H7 (cell line): ENCODE results near the gene SPOCK1. TPM values are rescaled to one million over a fixed set of nuclear protein-coding genes. Genes with fewer than 3 reads are reported as not detected.

Source experiments
- DNase-seq: peaks from one replicate; pipeline ENCODE4 v3.0.0; 2012
- H3K27me3 ChIP-seq: 2 replicates; pipeline ENCODE4 v1.6.0; 2011; ENCODE audit warnings: mild to moderate bottlenecking, low read length; ENCODE audit not compliant: control insufficient read depth, insufficient read depth
- H3K36me3 ChIP-seq: replicated peaks from 2 replicates; pipeline ENCODE4 v1.5.1; 2011; ENCODE audit warnings: low read length; ENCODE audit not compliant: control insufficient read depth, insufficient read depth
- H3K4me3 ChIP-seq: 2 replicates; pipeline ENCODE4 v1.5.1; 2011; ENCODE audit warnings: low read depth, mild to moderate bottlenecking, control low read depth, low read length, moderate library complexity; ENCODE audit not compliant: insufficient read depth
- total RNA-seq: library from RNA; depleted of rRNA; stranded (reverse); fragments of >200 nt; shearing (Covaris generic); gene quantifications from 2 replicates; pipeline ENCODE4 v1.2.3, GENCODE V29; 2014

Gene SPOCK1
- total RNA-seq, 1 experiment from 2014 or later: 1.4 TPM

DNA sequence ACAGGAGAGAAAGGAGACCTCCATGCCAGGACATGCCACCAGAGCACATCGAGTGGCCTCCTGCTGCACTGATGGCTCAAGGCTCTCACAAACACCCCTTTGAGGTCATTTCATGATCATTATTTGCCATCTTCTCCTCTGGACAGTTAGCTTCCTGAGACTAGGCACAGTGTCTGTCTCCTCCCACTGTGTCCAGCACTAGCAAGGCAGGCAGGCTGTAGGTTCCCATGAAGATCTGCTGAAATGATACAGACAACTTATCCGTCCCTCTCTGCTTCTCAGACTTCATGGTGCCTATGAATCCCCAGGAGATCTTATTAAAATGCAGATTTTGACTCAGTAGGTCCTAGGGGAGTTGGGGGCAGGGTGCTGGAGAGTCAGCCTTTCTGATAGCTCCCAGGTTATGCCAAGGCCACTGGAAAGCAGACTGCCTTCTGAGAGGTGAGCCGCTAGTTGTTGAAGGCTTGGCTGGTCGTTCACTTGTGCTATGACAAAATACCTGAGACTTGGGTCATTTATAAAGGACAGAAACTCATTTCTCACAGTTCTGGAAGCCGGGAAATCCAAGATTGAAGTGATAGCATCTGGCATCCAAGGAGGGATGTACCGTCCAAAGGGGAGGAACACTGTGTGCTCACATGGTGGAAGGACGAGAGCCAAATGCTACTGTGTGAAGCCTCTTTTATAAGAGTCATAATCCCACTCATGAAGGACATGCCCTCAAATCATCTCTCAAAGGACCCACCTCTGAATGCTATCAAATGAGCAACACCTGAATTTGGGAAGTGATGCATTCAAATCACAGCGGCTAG, 183.4 kb downstream of the SPOCK1 start:
- Histone ChIP-seq H3K4me3 (no peak overlapping the region), H3K36me3 (no peaks in the 10 kb centered on the region), H3K27me3 (no peaks in the 10 kb centered on the region)
- no peak for DNase-seq

DNA sequence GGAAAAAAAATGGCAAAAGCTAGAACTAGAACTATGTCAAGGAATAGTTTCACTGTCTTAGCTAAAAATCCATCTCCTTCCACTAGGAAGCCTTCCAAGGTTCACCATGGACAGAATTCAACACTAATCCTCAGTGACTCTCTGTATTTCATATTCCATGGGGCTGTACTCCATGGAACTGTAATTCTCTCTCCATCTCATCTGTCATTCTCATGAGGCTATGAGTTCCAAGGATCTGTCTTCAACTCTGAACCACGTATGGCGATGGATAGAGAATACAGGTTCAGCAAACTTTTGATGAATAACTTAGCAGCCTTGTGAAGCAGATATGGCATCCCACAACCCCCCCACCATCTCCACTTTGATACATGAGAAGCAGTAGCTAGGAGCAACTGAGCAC, 184.0 kb downstream of the SPOCK1 start:
- H3K27me3 ChIP-seq: no peaks in the 10 kb centered on the region
- no peak overlapping the region for H3K4me3 ChIP-seq
- no peaks in the 10 kb centered on the region for H3K36me3 ChIP-seq
- no peak for DNase-seq

- Histone ChIP-seq H3K27me3 (no peaks in the 10 kb centered on the region), H3K4me3 (no peak overlapping the region), H3K36me3 (no peaks in the 10 kb centered on the region)
- no peak for DNase-seq
These were observed 185.5 kb downstream of the SPOCK1 start for GRCh38 chr5:137313526-137314175.

DNA sequence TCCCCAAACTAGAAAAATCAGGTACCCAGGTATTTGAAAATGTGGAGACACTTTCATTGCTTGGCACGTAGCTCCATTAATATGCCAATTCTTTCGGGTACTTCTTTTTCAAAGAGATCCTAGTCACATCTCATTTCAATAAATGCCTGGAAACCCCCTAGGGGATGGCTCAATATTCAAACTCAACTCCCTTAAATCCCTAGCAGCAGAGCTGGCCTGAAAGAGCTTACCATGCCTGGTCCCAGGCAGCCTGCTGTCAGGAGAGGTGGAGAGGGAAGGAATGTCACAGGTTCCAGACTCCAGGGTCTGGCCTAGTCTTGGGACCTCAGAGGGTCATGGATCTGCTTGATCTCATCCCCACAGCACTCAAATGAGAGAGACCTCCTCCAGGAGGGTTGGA, 187.1 kb downstream of the SPOCK1 start:
- no peaks in the 10 kb centered on the region for H3K27me3 ChIP-seq
- DNase-seq: peak; percentile 43
- no peak overlapping the region for H3K4me3 ChIP-seq
- H3K36me3 ChIP-seq: no peaks in the 10 kb centered on the region

DNA sequence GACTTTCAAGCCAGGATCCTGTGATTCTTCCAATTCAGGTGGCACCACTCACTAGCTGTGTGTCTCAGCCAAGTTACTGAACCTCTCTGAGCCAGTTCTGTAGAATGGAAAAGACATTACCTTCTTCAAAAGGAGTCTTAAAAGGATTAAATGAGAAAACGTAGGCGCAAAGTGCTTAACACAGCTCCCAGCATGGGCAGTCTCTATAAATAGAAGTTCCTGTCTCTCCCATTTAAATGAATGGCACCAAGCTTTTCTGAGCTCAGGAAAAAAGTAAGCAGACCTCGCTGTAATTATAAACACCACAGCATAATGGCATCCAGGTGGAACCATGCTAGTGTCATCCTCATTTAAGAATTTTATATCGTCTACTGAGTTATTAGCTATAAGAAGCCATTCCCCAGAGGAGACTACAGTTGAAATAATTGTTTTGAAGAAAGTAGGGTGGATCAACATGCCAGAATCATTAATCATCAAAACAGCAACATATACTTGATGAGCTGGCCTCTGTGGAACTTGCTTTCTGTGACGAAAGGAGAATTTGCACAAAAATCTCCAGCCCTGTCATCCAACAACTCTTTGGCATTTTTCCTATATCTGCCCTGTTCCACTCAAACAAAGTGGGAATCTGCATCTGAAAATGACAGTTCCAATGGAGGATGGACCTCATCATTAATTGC, 188.9 kb downstream of the SPOCK1 start:
- H3K27me3 ChIP-seq: no peaks in the 10 kb centered on the region
- no peak for DNase-seq
- no peaks in the 10 kb centered on the region for H3K36me3 ChIP-seq
- H3K4me3 ChIP-seq: no peak overlapping the region

DNA sequence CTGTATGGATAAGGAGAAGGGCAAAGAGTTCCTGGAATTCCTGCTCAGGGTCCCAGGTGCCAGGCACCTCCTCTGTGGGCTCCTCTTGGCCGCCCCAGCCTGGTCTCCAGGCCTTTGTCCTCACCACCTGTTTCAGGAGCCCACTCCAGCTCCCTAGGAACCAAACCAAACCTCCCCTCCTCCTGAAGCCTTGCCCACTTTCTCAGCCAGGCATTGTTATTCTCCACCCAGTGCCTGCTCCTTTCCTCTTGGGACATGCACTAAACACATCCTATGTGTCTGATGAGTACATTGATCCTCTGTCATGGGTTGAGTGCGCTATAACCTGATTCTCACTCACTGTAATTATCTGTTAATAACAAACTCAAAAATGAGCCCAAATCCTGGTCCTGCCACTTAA, 189.8 kb downstream of the SPOCK1 start:
- no peak overlapping the region for H3K4me3 ChIP-seq
- H3K27me3 ChIP-seq: no peaks in the 10 kb centered on the region
- H3K36me3 ChIP-seq: no peaks in the 10 kb centered on the region
- no peak for DNase-seq

DNA sequence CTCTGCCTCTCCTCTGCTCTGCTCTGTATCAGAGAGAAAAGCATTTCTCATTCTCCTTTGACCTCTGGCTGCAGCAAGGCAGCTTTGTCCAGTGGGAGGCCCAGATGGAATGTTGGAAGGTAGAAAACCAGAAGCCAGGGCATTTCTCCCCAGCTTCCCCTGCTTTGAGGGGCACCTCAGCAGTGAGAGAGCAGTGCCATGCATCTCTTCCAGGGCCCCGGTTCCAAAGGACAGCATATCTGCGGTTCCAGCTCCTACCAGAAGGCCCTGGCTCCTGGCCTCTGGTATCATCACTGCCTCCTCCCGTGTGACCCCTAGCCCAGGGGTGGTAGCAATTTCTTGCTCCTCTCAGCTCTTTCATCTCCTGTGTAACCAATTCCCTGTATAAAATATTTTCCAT, 190.8 kb downstream of the SPOCK1 start:
- no peak for DNase-seq
- Histone ChIP-seq H3K27me3 (no peaks in the 10 kb centered on the region), H3K4me3 (no peak overlapping the region)

GRCh38 chr5:137306903-137307302, 192.2 kb downstream of the SPOCK1 start:
- no peak for DNase-seq
- Histone ChIP-seq H3K36me3 (no peaks in the 10 kb centered on the region), H3K4me3 (no peak overlapping the region), H3K27me3 (no peaks in the 10 kb centered on the region)

More for the DNA sequence above, 190.8 kb downstream of the SPOCK1 start:
- no peaks in the 10 kb centered on the region for H3K36me3 ChIP-seq

- Histone ChIP-seq H3K4me3 (no peak overlapping the region), H3K27me3 (no peaks in the 10 kb centered on the region), H3K36me3 (no peaks in the 10 kb centered on the region)
- no peak for DNase-seq
These were observed 193.0 kb downstream of the SPOCK1 start for GRCh38 chr5:137305971-137306602.

- no peak overlapping the region for H3K4me3 ChIP-seq
- DNase-seq: no peak
- H3K27me3 ChIP-seq: no peaks in the 10 kb centered on the region
- no peaks in the 10 kb centered on the region for H3K36me3 ChIP-seq
These were observed 194.8 kb downstream of the SPOCK1 start for GRCh38 chr5:137304226-137304874.

DNA sequence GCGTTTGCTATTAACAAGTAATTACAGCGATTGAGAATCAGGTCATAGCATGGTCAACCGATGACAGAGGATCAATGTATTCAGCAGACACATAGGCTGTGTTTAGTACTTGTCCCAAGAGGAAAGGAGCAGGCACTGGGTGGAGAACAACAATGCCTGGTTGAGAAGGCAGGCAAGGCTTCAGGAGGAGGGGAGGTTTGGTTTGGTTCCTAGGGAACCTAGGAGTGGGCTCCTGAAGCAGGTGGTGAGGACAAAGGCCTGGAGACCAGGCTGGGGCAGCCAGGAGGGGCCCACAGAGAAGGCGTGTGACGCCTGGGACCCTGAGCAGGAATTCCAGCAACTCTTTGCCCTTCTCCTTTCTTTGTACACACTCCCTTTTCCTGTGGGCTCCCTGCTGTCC, 195.6 kb downstream of the SPOCK1 start:
- DNase-seq: no peak
- no peaks in the 10 kb centered on the region for H3K36me3 ChIP-seq
- no peaks in the 10 kb centered on the region for H3K27me3 ChIP-seq
- H3K4me3 ChIP-seq: no peak overlapping the region

- DNase-seq: no peak
- no peak overlapping the region for H3K4me3 ChIP-seq
- no peaks in the 10 kb centered on the region for H3K27me3 ChIP-seq
- no peaks in the 10 kb centered on the region for H3K36me3 ChIP-seq
These were observed 198.5 kb downstream of the SPOCK1 start for GRCh38 chr5:137300411-137301240.

GRCh38 chr5:137296213-137296781, 202.8 kb downstream of the SPOCK1 start:
- no peaks in the 10 kb centered on the region for H3K27me3 ChIP-seq
- H3K36me3 ChIP-seq: no peaks in the 10 kb centered on the region
- H3K4me3 ChIP-seq: no peak overlapping the region
- DNase-seq: no peak
